ENCODE measurements around the gene YOD1.

YOD1 gene

DNA sequence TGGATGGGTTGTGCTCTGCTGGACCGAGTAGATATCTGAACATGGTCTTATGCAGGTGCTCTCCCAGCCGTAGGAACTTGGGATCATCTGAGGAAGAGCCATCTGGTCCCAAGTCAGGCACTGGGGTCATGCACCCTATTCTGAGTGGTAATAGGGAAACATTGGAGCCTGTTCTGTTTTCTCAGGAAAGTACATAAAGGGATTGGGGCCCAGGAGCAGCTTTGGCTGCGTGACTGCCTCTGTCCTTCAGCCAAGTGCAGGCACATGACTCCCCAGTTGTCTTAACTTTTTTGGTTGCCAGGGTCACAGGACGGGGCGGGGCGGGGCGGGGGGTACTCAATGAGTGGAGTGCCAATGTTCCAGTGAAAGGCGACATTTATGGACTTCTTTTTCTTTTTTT, 13.6 kb upstream of the YOD1 start:
- no peak overlapping the region for H3K4me3 ChIP-seq (replicated peaks in 1 of 2; ENCODE audit: low read depth in 2 of 2, low read length in 2 of 2)
- TF ChIP-seq, protein P1, sequence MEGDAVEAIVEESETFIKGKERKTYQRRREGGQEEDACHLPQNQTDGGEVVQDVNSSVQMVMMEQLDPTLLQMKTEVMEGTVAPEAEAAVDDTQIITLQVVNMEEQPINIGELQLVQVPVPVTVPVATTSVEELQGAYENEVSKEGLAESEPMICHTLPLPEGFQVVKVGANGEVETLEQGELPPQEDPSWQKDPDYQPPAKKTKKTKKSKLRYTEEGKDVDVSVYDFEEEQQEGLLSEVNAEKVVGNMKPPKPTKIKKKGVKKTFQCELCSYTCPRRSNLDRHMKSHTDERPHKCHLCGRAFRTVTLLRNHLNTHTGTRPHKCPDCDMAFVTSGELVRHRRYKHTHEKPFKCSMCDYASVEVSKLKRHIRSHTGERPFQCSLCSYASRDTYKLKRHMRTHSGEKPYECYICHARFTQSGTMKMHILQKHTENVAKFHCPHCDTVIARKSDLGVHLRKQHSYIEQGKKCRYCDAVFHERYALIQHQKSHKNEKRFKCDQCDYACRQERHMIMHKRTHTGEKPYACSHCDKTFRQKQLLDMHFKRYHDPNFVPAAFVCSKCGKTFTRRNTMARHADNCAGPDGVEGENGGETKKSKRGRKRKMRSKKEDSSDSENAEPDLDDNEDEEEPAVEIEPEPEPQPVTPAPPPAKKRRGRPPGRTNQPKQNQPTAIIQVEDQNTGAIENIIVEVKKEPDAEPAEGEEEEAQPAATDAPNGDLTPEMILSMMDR (IDR thresholded peaks at IDR 0.05; ENCODE audit: low read depth, low read length): no peak
- no peak for DNase-seq (ENCODE audit: low read depth in 2 of 2)

DNA sequence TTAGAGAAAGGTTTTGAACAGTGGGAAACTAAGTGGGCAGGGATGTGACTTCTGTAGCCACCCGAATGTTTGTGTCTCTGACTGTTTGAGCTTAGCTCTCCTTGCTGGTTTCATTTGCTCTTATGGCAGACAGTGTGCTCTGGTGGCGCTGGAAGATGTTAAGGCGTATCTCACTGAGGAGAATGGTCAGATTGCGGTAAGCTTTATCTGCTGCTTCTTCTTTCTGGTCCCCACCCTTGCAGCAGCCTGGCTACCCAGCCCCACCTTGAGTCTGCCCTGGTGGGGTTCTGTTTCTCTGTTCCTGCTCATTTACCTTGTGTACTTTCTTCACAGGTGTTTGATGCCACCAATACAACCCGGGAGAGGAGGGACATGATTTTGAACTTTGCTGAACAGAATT, 12.0 kb upstream of the YOD1 start:
- TF ChIP-seq, protein P1 (IDR thresholded peaks at IDR 0.05; ENCODE audit: low read depth, low read length): no peak
- H3K4me3 ChIP-seq (replicated peaks in 1 of 2; ENCODE audit: low read depth in 2 of 2, low read length in 2 of 2): no peak overlapping the region
- DNase-seq (ENCODE audit: low read depth in 2 of 2): no peak

DNA sequence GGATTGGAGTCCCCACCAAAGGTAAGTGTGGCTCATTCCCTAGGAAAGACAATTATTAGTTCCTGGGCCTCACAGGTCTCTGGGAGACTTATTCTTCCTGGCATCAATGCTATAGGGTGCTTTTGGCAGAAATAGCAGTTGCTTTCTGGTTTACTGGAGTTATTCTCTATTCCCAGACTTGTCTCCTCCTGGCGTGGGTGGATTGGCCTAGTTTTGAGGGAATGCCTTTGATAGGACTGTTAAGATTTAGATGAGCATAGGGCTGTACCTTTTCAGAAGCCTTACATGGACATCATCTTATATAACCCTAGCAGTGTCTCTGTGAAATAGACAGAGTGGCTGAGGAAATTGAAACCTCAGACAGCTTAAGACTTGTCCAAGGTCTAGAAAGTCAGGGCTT, 11.1 kb upstream of the YOD1 start:
- H3K4me3 ChIP-seq (replicated peaks in 1 of 2; ENCODE audit: low read depth in 2 of 2, low read length in 2 of 2): no peak overlapping the region
- no peak for DNase-seq (ENCODE audit: low read depth in 2 of 2)
- TF ChIP-seq, protein P1 (IDR thresholded peaks at IDR 0.05; ENCODE audit: low read depth, low read length): no peak

DNA sequence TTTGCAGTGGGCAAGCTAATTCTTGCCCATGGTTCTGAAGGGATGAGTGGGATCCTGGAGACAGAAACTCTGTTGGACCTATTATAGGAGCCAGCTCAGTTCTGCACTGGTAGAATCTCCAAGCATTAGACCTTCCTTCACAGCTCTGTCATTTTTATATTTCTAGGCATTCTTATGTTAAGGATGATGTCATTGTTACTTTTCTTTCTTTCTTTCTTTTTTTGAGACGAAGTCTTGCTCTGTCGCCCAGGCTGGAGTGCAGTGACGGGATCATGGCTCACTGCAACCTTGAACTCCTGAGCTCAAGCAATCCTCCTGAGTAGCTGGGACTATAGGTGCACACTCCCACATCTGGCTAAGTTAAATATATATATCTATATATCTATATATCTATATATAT, 9.6 kb upstream of the YOD1 start:
- H3K4me3 ChIP-seq (replicated peaks in 1 of 2; ENCODE audit: low read depth in 2 of 2, low read length in 2 of 2): no peak overlapping the region
- TF ChIP-seq, protein P1 (IDR thresholded peaks at IDR 0.05; ENCODE audit: low read depth, low read length): no peak
- DNase-seq (ENCODE audit: low read depth in 2 of 2): no peak

DNA sequence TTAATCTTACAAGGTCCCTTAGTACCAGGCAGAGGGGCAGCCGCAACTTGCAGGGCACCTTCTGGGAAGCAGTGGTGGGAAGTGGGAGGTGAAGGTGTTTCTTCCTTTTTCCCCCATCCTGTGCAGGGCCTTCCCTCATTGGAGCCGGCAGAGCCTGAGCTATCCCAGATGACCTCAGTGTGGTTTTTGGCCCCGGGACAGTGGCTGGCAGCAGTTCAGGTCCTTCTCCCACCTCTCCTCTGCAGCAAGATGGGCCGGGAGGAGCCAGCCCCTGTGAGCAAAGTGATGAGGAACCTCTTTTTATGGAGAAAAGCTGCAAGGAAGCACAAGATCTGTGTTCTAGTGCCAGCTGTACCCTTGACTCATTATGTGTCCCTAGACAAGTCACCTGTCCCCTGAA, 8.9 kb upstream of the YOD1 start:
- TF ChIP-seq, protein P1 (IDR thresholded peaks at IDR 0.05; ENCODE audit: low read depth, low read length): no peak
- DNase-seq (ENCODE audit: low read depth in 2 of 2): no peak
- H3K4me3 ChIP-seq (replicated peaks in 1 of 2; ENCODE audit: low read depth in 2 of 2, low read length in 2 of 2): no peak overlapping the region

DNA sequence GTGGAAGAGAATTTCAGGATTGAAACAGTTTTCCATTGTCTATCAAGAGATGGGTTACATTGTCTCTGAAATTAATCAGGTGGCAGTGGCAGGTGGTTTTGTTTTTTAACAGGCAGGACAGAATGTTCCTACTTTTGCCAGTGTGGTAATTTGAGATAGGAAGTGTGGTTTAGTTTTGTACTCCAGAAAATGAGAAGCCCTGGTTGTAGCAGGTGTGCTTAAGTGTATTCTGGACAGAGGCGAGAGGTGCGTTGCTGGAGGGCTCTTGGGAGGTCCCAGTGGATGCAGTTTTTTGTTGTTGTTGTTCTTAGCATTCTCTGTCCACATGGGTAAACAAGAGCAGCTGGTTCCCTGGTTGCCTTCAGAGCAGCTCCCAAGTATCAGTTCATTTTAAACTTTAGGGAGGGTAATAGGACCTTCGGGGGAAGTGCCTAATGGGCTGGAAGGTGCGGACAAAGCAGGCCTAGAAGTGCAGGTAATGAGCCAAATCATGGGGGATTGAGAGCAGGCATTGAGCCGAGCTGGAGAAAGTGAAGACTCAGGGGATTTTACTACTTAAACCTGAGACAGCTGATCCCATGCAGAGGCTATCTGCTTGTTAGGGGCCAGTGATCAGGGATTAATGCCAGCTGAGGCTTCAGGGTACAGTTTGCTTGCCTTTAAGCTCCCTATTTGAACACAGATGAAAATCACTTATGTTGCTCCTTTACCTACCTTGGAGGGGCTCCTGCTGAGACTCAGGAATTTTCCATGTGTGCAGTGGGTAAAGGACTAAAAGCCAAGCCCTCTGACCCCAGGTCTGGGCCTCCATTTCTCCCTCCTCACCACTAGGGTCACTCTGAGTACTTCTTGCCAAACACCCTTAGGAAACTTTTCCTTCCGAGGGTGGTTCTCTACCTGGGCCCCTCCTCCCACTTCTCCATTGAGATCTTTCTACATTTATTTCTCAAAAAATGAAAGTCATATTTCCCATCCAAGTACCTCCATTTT, 8.2 kb upstream of the YOD1 start:
- DNase-seq (ENCODE audit: low read depth in 2 of 2): no peak
- TF ChIP-seq, protein P1 (IDR thresholded peaks at IDR 0.05; ENCODE audit: low read depth, low read length): no peak
- H3K4me3 ChIP-seq (replicated peaks in 1 of 2; ENCODE audit: low read depth in 2 of 2, low read length in 2 of 2): no peak overlapping the region
